GM19023 (cell line): ENCODE results near the gene LRRC23.

Experiments used
- ATAC-seq: cut with Tn5 transposase; IDR thresholded peaks from one replicate; pipeline ENCODE4 v1.9.1; 2021; ENCODE audit warnings: mild to moderate bottlenecking, moderate library complexity; ENCODE audit not compliant: unreplicated experiment

The LRRC23 gene

GRCh38 chr12:6923851-6924250, 19.2 kb downstream of the LRRC23 start:
- no peak for ATAC-seq

GRCh38 chr12:6925239-6925539, 20.6 kb downstream of the LRRC23 start:
- ATAC-seq = no peak

GRCh38 chr12:6925540-6926279, 21.1 kb downstream of the LRRC23 start:
- no peak for ATAC-seq

DNA sequence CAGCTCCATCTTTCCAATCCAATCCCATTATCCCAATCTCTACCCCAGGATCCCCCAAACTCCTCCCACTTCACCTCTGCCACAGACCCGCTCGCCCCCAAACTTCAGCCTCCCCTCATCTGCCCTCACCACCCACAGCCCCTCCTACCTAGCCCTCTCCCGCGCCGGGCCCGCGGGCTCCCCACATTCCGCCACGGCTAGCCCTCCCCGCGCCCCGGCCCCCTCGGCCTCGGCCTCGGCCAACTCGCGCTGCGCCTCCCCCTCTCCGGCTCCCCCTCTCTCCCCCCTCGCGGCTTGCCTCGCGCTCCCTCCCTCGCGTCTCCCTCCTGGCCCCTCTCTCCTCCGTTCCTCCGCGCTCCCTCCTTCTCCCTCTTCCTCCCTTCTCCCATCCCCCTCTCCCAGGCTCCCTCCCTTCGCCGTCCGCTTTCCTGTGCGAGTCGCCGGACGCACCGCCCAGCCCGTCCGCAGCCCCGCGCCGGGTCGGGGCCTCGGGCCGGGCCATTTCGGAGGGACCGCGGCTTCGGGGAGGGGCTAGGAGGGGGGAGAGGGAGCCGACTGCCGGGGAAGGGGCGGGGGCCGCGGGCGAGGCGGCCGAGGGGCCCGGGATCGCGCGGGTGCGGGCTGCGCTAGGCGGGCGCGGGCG, 22.9 kb downstream of the LRRC23 start, which contains the start of gene ATN1:
ATN1 (plus strand) TSS at position 581 of the 643 bp plus-strand sequence. CDS start 6,043 bp downstream, outside the sequence.
- ATAC-seq = peak; percentile 38

- ATAC-seq = peak; percentile 32
Observed at GRCh38 chr12:6928022-6928702, 23.5 kb downstream of the LRRC23 start.

GRCh38 chr12:6928703-6929407, 24.2 kb downstream of the LRRC23 start:
- ATAC-seq = no peak

DNA sequence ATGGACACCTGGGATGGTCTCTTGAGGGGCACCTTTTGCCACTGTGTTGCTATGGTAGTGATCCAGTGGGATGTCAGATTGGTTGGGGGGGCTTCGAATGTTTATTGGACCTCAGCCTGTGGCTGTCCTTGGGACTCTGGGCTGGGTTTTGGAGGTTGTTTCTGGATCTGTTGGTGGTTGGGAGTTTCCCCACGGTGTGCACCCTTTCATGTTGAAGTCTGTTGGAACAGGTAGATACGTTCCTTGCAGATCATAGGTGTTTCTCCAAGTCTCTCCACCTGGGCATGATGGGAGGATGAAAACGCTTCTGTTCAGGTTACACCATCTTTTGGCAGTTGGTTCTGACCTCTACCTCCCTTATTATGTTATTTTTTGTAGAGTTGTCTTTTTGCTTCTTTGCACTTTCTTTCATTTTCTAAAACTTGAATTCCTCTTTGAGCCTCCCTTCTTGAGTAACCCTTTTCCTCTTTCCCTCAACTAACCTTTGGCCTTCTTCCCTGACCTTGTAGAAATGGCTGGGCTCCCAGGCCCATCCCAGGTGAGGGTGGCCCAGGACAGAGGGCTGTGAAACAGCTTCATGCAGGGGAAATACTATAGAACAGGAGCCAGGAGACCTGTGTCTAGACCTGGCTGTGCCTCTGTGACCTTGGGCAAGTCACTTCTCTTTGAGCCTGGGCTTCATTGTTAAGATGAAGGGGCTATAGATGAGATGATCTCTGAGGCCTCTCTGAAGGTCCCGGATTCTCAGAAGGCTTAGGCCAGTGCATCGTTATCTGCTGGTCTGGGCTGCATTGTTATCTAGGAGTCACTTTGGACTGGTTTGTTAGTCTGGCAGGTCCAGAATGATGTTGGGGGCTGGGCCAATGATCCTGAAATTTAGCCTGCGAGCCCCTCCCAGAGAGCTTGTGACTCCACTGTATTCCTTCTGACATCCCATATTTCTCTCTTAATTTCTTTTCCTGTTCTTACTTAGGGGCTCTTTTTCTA, 25.1 kb downstream of the LRRC23 start:
- ATAC-seq = no peak

DNA sequence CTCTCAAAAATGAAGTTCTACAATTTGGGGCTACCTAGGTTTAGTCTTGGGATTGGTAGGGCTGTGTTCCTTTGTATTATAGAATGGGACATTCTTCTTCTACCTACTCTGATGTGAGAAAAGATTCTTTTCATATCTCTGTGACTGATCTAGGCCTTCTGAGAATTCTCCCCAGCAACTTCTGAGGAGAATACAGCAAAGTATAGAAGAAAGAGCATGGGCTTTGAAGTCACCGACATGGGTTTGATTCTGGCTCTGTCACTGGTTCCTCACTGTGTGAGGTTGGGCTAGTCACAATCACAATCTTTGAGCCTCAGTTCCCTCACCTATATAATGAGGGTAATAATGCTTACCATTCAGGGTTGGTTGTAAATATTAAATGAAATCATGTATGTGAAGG, 28.1 kb downstream of the LRRC23 start:
- no peak for ATAC-seq

DNA sequence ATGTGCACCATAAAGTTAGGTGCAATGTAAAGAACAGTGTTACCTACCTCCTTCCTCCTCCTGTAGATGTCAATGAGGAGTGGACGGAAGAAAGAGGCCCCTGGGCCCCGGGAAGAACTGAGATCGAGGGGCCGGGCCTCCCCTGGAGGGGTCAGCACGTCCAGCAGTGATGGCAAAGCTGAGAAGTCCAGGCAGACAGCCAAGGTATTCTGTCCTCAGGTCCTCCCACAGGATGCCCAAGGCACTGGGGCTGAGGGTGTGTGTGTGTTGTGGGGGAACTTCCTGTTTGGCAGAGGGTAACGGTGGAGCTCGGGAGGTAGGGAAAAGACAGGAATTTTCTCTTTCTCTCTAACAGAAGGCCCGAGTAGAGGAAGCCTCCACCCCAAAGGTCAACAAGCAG, 29.5 kb downstream of the LRRC23 start:
- no peak for ATAC-seq

DNA sequence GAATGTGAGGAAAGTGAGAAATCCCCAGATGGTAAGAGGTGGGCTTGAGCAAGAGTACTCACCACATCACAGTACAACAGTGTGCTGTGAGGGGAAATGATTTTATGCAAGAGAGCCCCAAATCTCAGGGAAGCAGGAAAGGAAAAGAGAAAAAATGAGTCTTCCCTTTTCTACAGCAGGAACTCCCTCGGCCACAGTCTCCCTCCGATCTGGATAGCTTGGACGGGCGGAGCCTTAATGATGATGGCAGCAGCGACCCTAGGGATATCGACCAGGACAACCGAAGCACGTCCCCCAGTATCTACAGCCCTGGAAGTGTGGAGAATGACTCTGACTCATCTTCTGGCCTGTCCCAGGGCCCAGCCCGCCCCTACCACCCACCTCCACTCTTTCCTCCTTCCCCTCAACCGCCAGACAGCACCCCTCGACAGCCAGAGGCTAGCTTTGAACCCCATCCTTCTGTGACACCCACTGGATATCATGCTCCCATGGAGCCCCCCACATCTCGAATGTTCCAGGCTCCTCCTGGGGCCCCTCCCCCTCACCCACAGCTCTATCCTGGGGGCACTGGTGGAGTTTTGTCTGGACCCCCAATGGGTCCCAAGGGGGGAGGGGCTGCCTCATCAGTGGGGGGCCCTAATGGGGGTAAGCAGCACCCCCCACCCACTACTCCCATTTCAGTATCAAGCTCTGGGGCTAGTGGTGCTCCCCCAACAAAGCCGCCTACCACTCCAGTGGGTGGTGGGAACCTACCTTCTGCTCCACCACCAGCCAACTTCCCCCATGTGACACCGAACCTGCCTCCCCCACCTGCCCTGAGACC, 31.0 kb downstream of the LRRC23 start:
- no peak for ATAC-seq

- no peak for ATAC-seq
Observed at GRCh38 chr12:6936194-6936635, 31.6 kb downstream of the LRRC23 start.

DNA sequence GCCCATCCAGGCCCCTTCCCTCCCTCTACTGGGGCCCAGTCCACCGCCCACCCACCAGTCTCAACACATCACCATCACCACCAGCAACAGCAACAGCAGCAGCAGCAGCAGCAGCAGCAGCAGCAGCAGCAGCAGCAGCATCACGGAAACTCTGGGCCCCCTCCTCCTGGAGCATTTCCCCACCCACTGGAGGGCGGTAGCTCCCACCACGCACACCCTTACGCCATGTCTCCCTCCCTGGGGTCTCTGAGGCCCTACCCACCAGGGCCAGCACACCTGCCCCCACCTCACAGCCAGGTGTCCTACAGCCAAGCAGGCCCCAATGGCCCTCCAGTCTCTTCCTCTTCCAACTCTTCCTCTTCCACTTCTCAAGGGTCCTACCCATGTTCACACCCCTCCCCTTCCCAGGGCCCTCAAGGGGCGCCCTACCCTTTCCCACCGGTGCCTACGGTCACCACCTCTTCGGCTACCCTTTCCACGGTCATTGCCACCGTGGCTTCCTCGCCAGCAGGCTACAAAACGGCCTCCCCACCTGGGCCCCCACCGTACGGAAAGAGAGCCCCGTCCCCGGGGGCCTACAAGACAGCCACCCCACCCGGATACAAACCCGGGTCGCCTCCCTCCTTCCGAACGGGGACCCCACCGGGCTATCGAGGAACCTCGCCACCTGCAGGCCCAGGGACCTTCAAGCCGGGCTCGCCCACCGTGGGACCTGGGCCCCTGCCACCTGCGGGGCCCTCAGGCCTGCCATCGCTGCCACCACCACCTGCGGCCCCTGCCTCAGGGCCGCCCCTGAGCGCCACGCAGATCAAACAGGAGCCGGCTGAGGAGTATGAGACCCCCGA, 32.2 kb downstream of the LRRC23 start:
- peak; percentile 26 for ATAC-seq

GRCh38 chr12:6937481-6938352, 33.1 kb downstream of the LRRC23 start:
- ATAC-seq = peak; percentile 79

DNA sequence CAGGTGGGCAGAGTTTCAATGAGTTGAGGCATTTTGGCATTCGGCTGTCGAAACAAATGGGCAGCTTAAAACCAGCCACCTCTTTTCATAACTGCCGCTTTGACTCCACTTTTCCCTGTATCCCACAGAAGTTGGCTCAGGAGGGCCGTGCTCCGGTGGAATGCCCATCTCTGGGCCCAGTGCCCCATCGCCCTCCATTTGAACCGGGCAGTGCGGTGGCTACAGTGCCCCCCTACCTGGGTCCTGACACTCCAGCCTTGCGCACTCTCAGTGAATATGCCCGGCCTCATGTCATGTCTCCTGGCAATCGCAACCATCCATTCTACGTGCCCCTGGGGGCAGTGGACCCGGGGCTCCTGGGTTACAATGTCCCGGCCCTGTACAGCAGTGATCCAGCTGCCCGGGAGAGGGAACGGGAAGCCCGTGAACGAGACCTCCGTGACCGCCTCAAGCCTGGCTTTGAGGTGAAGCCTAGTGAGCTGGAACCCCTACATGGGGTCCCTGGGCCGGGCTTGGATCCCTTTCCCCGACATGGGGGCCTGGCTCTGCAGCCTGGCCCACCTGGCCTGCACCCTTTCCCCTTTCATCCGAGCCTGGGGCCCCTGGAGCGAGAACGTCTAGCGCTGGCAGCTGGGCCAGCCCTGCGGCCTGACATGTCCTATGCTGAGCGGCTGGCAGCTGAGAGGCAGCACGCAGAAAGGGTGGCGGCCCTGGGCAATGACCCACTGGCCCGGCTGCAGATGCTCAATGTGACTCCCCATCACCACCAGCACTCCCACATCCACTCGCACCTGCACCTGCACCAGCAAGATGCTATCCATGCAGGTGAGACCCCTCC, 34.0 kb downstream of the LRRC23 start:
- ATAC-seq = no peak

GRCh38 chr12:6939191-6939540, 34.5 kb downstream of the LRRC23 start:
- no peak for ATAC-seq

GRCh38 chr12:6941267-6941666, 36.6 kb downstream of the LRRC23 start:
- ATAC-seq = no peak

- ATAC-seq = no peak
Observed at GRCh38 chr12:6941782-6942181, 37.2 kb downstream of the LRRC23 start.
